CD4-positive, alpha-beta T cell treated with Interleukin-1 beta for 1 hour (primary cell): Measurements from ENCODE around the gene XRCC4.

Source experiments
- DNase-seq, 2 donors: peaks; one replicate each; pipeline ENCODE4 v3.0.0-alpha.2; 2020 to 2022

The XRCC4 gene

DNA sequence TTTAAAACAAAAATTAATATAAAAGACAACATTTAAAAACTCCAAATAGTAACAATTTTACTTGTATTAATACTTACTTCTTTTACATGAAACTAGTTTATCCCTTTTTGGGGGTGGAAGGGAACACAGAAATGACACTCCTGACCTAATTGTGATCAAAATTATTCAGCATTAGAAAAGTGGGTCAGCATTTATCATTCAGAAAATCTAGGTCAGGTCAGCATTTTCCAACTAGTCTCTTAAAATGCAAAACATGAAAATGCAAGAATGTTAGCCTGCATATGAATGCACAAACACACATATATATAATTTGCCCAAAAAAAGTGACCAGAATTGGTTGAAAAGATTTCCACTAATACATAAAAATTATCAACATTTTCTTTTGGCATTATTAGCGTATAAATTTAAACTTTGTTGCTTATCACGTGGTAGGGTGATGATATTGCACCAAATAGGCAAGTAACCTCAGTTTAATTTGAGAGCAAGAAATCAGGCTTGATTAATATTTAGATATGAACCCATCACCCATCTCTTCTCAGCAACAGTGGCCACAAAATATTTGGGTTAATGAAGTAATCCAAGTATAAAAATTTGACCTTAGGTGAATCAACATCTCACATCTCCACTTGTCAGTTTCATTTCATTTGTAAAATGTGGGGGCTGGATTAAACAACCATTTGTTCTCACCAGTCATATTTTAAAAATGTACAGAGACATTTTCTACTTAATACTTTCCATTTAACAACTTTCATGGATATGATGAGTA is 5.9 kb upstream of the XRCC4 start:
- no peak for DNase-seq

DNA sequence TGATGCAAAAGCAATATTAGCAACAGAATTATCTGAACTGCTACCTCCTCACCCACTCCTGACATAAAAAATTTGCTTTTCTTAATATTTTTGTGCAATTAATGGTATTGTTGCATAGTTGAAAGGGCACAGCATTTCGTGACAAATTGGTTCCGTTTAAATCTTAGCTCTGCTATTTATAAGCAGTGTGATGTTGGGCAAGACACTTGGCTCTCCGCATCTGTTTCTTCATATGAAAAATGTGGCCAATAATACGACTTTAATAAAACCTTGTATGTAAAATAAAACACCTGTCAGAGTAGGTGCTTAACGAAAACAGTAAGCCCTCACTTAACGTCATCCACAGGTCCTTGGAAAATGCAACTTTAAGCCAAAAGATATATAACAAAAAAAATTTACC is 4.4 kb upstream of the XRCC4 start:
- no peak for DNase-seq

DNA sequence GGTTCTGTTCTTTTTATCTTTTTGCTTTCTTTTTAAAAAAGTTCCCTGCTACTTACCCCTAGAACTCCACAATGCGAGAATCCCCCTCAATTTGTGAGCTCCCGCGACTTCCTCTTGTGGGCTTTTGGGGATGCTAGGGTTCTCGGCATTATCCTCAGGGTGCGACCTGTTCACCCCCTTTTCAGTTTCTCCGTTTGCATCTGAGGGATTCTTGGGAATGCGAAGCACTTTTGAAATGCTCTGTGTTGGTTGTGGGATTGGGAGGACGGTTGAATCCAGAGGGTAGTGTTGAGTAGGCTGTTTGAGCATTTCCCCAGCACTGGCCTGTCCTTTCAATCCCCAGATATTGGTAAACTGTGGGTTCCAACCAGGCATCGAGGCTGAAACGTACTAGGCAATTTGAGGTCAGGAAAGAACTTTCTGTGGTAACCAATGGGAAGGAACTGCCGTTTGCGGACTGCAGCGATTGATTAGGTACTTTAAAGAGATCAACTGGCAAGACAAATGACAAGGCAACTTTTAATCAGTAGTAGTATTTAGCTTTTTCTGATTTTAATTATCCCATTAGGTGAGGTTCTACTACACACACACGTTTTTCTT is 415 bp downstream of the XRCC4 start:
- peak; percentile 7 to 26 for DNase-seq

DNA sequence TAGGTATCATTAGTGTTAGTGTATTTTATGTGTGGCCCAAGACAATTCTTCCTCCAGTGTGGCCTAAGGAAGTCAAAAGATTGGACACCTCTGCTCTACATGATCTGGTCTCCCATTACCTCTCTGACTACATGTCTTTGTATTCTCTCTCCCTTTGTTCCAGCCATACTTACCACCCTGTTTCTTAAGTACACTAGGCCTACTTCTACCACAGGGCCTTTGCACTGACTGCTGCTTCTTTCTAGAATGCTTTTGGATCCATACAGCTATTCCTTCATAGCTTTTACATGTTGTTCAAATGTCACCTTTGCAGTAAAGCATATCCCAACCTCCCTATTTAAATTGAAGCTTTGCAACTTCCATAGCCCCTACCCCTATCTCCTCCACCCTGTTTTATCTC is 5.4 kb downstream of the XRCC4 start:
- no peak for DNase-seq

DNA sequence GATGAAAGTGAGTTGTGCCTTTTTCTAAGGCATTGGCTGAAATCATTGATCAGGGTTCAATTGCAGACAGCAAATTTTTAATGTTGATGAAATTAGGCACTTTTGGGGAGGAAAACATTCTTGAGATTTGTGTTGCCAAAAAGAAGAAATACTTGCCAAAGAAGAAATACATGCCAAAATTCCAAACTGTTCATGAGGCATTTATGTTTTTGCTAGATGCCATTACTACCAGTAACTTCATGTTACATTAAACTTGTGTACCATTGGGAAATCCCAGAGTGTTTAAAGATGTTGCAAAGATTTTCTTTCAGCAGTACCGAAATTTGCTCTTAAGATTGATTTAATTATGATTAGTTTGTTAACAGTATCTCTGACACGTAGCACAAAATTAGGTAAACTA is 7.0 kb downstream of the XRCC4 start:
- DNase-seq, result no peak

DNA sequence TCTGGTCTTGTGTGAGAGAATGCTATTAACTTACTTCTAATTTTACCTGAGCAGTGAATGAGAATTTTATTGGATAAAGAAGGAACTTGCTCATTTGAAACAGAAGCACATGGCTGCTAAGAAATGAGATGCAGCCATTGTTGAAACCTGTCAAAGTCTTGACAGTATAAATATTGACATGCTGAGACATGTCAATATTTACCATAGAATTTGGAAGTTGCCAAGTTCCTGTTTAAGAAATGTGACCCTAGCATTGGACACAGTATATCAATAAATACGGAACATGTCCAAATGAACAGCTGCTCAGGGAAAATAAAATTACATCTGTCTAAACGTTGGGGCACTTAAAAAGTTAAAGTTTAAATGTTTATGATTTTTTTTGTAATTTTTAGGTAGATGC is 7.8 kb downstream of the XRCC4 start:
- no peak for DNase-seq

DNA sequence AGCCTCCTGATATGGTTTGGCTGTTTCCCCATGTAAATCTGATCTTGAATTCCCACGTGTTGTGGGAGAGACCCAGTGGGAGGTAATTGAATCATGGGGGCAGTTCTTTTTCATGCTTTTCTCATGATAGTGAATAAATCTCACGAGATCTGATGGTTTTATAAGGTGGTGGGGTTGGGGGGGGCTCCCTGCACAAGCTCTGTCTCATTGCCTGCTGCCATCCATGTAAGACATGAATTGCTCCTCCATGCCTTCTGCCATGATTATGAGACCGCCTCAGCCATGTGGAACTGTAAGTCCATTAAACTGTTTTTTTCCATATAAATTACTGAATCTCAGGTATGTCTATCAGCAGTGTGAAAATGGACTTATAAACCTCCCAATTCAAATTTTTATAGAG is 12.8 kb downstream of the XRCC4 start:
- DNase-seq, result no peak

DNA sequence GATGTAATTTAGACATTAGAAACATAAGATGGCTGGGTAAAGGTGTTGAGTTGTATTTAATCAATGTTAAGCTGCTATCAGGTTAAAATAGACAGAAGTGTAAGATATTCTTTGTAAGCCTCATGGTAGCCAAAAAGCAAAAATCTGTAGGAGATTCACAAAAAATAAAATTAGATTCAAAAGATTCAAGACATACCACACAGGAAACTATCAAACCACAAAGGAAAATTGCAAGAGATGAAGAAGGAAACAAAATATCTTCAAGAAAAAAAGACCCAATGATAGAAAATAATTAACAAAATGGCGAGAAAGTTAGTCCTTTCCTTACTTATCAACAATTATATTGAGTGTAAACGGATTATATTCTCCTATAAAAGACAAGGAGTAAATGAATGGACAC is 15.3 kb downstream of the XRCC4 start:
- no peak for DNase-seq

DNA sequence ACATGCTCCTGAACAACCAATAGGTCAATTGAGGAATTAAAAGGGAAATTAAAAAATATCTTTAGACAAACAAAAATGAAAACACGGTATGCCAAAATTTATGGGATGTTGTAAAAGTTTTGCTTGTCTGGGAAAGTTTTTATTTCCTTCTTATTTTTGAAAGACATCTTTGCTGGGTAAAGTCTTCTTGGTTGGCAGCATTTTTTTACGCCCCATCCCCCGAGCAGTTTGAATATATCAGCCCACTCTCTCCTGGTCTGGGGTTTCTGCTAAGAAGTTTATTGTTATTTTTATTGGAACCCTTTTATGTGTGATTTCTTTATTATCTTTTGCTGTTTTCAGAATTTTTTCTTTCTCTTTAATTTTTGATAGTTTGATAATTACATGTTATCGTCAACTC is 16.3 kb downstream of the XRCC4 start:
- no peak for DNase-seq

DNA sequence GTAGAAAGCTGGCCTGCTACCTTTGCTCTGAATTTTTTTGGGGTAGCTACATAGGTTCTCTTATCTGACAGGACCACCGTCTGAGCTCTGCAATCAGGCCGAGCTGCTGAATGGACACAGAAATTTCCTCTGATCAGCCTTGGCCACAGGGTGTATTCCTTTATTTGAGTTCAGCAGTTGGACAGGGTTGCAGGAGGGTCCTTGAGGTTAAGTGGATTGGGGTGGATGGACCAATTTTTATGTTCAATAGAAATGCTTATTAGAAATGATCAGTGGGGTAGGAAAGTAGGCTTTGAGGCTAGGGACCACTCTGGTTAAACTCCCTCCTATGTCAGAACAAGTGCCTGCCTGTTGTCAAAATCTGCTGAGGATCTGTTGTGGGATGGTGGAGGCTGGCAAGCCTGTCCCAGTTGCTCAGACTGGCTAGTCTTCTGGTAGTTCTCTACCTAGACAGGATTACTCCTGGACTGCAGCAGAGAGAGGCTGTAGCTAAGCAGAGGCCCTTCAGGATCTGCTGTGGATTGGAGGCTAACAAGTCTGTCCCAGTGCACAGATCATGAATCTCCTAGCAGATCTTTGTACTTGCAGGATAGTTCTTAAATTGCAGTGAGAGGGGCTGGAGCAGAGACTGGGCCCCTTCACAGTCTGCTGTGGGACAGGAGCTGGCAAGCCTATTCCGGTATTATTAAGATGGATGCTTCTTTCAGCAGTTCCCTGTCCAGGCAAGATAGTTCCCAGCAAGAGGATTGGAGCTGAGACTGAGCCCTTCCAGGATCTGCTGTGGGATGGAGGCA is 18.0 kb downstream of the XRCC4 start:
- no peak for DNase-seq

DNA sequence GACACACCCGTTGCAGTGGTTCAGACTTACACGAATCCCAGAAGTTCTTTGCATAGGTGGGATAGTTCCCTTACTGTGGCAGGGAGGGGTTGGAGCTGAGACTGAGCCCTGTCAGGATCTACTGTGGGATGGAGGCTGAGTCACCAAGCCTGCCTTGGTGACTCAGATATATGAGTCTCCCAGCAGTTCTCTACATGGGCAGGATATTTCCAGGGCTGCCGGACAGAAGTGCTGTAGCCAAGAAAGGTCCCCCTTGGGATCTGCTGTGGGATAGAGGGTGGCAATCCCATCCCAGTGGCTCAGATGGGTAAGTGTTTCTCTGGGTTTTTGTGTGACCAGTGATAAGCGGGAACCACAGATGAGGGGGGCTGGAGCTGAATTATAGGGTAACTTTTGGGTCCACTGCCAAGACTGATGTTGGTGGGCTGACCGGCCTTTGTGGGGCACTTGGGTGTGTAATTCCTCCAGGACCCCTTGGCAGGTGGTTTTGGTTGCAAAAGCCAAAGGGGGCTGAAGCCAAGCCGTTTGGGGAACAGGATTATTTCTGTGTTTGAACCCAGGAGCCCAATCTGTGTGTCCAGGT is 18.7 kb downstream of the XRCC4 start:
- DNase-seq, result no peak

DNA sequence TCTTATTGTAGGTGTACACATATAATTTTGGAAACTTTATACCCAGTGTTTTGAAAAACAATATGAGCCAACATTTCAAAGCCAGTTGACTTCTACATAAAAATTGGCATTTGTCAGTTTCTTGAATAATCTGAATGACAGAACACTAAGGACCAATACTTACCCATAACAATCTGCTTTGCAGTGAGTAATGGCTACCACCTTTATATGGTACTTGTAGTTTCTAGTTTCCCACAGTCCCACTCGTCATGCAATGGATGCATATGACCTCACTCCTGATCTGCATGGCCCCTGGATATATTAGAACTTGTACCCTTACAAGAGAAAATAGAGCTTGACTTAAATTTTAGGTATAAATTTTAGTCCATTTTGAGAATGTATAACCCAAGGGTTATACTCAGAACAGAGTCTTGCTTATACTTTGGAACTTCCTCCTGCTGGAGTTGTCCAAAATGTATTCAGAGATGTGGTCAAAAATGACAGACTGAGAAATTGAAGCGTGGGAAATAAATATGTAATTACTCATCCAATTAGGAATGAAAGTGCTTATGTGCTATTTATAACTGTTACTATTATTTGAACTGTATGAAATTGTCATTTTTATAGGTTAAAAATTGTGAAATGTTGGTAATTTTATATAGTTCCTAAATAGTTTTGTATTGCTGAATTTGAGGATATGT is 19.5 kb downstream of the XRCC4 start:
- no peak for DNase-seq

DNA sequence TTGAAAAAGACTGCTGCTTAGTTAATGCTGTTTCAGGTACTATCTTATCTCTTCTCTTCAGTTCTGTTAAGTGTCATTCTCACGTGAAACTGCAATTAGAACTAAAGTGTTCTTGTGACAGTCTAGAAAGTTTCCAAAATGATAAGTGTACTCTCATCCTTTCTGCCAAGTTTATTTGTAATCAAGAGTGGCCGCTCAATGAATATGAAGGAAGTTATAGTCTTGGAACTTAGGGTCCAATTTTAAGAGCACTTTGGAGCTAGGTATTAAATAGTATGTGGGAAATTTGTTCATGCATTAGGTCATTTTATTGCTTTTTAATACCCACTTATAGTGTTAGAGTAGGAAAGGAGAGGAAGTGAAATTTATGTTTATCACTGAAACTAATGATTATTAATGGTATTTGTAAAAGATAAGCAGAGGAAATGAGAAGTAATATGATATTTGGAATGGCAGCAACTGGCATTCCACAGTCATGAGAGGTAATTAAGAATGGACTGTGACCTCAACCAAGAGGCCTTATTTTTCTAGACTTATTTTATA is 20.4 kb downstream of the XRCC4 start:
- no peak for DNase-seq

DNA sequence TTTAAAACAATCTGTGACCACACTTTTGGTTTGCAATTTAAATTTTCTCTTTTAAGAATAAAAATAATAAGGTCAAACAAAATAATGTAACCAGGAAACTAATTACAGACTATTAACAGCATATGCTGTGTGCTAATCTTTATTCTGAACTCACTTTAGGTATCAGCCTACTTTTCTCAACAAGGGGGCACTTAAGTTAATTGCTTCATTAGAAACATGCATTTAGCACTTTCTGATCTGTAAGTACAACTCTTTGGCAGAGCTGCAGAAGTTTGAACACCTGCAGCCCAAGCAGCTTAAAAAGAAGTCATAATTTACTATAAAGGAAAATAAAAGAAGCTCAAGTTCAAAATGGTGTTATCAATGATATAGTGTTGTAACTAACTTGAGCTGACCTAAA is 21.7 kb downstream of the XRCC4 start:
- DNase-seq, result no peak

DNA sequence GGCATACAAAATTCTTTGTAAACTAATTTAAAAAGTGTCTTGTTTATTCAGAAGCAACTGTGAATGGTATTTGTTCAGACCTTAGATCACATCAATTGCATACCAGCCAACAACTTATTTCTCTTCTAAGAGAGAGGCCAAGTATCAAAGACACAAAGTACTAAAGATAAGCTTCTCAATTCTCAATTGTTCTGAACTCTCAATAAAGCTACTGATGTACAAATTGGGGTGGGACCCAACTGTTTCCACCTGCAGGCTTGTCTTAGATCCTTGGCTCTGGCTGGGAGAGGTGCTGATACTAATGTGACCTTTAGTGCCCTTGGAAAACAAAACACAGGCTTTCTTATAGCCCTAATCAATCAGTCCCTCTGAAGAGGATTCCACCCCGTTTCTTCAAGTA is 22.1 kb downstream of the XRCC4 start:
- no peak for DNase-seq

DNA sequence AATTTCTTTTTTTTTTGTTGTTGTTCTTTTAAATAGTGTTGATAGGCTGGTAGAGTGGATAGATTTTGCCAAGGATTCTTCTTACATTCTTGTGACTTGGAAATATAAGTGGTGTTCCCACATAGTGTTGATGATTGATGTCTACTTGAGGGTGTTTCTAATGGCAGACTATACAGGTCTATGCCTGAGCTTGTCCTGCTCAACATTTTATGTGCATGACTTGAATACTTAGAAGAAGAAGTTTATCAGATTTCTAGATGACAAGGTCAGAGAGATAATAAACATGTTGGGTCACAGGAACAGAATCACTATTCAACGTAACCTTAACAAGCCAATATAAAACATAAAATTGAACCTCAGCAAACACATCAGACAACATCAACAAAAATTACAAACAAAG is 24.2 kb downstream of the XRCC4 start:
- DNase-seq, result no peak

DNA sequence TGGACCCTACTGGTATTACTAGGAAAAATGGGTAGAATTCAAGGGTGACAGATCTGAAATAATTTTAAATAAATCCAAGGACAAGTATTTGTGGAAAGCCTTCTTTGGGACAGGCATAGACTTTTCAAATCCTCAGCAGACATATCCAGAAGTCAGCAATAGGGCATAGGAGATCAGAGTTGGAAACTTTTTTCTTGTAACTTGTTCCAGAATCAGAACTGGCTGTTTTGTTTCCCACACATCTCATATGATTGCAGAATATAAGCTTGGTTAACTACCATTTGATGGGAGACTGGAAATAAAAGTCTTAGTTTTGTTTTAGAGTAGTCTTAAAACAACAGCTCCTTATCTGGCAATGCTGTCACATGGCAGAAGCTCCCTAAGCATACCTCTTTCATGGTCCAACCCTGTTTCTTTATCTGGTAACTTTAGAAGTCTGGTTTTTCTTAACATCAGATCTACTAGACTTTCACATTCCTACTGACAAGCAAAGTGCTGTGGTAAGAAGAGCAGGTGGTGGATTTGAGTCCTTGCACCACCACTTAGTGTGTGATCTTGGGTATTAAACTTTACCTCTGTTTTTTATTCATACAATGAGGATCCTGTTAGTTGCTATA is 25.1 kb downstream of the XRCC4 start:
- DNase-seq, result no peak

DNA sequence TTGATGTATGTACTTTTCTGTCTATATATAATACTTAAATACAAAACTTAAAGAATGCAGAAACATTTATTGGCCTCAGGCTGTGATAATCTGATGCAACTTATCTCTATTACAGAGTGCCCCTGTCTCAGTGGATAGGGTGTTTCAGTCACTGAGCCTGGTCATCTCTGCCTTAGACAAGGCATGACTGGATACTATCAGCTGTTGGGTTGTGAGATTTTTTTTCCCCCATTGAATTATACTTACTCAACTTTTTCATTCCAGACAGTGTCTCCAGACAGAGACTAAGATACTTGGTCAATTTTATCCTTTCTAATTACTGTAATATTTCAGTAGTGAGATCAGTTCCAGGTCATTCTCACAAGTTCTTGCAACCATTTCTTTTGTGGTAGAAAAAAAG is 26.7 kb downstream of the XRCC4 start:
- DNase-seq, result no peak

DNA sequence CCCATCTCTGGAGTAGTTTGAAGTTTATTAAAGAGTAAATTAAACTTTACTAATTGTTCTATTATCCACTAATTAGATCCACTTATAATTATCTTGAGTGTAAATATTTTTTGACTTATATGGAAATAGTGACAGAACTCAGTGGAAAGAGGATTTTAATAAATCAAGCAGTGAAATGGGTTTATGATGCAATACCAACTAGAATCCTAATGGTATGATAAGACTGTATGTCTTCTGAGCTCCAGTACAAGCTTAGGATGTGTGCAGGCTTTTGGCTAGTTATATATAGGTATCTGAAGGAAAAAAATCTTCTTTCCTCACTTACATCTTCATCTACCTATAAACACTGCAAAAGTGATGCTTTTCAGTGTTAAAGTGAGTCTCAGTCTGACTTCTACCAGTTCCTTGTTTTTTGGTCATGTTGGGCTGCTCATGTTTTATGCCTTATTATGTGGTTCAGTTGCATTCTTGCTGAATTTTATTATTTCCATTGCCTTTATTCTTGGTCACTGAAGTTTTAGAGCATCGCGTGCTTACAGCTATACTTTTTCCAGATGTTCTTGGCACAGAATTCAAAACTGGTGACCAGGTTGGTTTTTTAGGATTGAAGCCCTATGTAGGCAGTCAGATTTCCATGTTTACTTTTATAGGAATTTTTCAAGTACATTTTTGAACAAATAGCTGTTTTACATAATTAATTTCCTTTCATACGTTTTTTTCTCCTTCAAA is 30.5 kb downstream of the XRCC4 start:
- no peak for DNase-seq

DNA sequence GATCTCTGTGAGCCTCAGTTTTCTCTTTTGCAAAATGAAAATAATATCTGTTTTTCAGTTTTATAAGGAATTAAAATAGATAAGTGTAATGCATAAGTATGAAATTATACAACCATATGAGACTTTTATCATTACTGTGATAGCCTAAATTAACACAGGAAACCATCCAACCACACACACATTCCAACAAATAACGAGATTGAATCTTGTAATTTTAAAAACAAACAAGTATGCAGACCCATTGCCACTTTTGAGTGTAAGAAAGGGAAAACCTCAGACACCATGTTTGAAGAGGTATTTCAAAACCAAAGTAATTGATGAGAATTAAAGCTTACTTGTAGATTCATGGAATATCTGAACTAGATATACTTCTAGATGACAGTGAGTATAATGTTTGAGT is 32.0 kb downstream of the XRCC4 start:
- no peak for DNase-seq

DNA sequence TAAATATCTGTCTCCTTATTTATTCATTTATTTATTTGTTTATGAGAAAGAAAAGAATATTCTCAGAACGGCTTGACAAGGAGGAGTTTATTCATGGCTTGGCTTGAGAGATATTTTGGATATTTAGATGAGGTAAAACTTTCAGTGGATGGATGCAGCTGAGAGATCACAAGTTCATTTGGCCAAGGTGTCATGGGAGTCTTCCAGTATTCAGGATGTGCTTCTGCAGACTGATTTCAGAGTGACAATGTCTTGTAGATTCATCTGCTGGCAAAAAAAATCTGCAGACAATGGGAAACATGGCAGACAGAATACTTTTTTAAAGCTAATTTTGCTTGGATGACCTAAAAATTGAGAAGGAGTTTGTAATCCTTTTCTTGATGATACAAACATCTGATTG is 38.5 kb downstream of the XRCC4 start:
- DNase-seq, result no peak

DNA sequence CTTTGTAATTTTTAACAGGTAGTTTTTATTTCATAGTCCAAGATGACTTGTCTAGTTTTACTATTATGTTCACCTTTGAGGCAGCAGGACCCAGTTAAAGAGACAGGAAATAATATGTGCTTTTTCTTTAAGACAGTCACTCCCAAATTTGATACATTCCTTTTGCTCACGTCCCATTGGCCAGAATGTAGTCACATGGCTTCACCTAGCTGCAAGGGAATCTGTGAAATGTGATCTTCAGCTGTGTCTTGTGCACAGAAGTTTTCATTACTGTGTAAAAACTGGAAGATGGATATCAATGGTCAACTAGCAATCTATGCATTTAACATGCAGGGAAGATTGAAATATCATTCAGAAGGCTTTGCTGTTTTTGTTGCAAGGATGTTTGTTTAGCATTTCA is 41.1 kb downstream of the XRCC4 start:
- no peak for DNase-seq
